NCI-H1105 (cell line): ENCODE results near the gene PUM1.

Experiments used
- DNase-seq: peaks from one replicate; lab custom pipeline; 2025; lab: John Stamatoyannopoulos, UW

PUM1 gene

DNA sequence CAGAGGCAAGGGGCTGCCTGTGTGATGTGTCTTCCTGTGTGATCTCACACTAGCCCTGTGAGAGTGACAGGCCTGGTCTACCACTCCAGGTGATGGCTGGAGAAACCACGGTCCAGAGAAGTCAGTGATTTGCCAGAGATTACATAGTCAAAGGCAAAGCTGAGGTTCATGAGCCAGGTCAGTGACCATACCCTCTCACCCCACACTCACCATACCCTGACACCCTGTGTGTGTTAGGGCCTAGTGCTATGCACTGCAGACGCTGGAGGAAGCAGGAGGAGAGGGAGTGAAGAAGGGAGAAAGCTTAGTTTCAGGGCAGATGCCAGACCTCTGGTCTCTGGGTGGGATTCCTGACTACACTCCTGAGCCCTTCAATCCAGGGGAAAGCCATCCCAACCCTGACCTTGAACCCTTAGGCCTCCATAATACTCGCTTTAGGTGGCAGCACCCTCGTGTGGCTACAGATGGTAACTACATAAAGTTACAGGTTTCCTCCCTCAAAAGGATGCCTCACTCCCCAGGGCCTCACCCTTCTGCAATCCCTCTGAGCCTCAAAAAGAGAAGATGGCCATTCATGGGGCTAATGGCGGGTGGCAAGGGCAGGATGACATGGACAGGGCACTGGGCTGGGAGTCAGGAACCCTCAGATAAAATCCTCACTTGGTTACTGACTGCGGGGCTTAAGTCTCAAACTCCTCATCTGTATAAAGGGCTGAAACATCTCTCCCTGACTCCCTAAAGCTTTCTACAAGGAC is 136.2 kb downstream of the PUM1 start:
- peak; percentile 38 for DNase-seq

GRCh38 chr1:30928789-30929134 is 136.8 kb downstream of the PUM1 start:
- DNase-seq, result no peak

DNA sequence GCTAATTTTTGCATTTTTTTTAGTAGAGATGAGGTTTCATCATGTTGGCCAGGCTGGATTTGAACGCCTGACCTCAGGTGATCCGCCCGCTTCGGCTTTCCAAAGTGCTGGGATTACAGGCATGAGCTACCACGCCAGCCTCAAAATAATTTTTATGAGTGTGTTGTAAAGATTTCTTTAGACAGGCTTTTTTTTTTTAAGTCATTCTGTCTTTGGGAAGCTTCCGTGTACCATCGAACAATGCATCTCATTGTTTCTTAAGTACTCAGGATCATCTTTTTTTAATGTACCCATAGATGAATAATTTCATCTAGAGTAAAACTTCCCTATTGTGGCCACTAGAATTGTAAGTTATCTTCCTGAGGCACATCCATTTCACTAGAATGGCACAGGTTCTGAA is 137.3 kb downstream of the PUM1 start:
- DNase-seq, result no peak

GRCh38 chr1:30927448-30927847 is 138.1 kb downstream of the PUM1 start:
- DNase-seq, result no peak

GRCh38 chr1:30923597-30923996 is 141.9 kb downstream of the PUM1 start:
- DNase-seq, result no peak

GRCh38 chr1:30920827-30921226 is 144.7 kb downstream of the PUM1 start:
- no peak for DNase-seq

DNA sequence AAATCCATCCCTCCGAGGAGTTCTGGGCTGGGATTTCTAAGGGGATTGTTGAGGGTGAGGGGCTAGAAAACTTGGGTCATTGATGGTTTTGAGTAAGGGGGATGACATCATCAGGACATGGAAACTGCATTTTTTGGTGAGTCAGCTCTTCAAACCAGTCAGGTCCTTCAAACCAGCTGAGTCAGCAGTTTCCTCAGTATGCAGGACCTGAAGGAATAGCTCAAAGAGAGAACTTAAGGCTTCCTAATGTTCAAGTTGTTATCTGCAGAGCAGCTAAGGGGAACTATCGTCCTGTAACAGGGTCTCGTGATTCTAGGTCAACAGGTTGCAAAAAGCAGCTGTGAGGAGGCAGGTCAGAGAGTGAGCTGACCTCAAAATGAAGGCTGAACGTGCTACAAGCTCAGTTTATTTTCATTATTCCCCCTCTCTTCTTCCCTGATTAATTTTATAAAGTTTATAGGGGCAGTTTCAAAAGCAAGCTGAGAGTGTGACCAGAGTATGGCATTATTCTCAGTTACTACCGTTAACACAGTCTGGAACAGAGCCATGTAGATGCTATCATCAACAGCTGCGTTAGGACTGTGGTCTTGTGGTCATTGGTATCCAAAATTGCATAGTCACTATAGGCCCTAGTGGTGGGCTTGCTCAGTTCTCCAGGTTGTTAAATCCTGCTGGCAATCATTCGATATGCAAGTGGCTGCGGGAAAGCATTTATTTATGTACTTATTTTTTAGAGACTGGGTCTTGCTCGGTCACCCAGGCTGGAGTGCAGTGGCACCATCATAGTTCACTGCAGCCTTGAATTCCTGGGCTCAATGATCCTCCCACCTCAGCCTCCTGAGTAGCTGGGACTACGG is 146.3 kb downstream of the PUM1 start:
- DNase-seq, result no peak

- DNase-seq, result no peak
These were observed 149.2 kb downstream of the PUM1 start for GRCh38 chr1:30916296-30916695.

DNA sequence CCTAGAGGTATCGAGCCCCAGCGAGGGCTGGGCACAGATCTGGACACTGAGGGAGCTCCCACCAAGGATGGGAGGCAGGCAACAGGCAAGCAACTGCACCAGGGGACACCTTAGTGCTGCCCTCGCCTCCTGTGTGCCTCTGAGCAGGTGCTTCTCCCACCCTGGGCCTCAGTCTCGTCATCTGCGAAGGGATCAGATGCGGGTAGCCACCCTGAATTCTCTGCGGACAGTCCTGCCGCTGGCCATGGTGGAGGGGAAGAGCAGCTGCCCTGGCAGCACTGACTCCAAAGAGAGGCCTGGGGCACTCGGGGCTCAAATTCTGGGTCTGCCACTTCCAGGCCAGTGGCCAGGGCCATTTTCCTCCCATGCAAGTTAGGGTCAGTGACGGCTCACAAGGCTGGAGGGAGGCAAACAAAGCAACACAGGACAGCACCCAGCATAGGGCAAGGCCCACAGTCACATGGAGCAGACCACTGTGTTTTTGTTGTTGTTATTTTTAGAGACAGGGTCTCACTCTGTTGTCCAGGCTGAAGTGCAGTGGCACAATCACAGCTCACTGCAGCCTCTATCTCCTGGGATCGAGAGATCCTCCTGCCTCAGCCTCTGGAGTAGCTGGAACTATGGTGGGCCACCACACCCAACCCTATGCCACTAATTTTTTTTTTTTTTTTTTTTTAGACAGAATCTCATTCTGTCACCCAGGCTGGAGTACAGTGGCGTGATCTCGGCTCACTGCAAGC is 149.9 kb downstream of the PUM1 start:
- DNase-seq, result no peak

DNA sequence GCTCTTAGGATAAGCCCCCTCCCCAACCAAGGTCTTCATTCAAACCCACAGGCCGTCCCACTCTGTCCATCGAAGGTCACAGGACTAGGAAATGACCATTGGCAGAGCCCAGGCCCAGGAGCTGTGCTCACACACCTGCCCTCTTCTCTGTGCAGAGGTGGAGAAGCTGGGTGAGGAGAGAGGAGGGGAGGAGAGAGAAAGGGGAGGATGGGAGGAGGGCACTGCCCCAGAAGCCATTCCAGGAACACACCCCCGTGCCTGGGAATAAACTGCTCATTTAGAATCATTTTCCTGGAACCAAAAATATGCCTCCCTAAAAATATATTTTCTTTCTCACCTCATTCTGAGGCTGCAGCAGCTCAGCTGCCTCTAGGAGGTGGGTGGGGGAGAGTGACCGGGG is 150.6 kb downstream of the PUM1 start:
- DNase-seq, result no peak

GRCh38 chr1:30914587-30914922 is 151.0 kb downstream of the PUM1 start:
- no peak for DNase-seq

GRCh38 chr1:30912913-30913652 is 152.4 kb downstream of the PUM1 start:
- no peak for DNase-seq

DNA sequence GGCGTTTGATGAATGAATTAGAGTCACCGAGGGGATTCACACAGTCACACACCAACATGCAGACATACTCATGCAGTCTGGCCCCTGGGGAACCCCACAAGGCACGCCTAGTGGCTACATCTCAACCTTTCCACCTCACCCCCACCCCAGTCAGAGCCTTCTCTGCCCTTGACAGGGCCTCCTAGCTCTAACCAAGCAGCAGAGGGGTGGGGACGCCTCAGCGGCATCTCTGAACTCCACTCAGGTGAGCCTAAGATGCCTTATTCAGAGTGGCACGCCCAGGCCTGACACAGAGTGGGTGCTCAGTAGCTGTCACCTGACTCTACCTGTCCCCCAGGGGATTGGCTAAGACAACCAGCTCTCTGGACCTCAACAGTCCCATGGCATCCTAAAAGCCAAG is 153.3 kb downstream of the PUM1 start:
- no peak for DNase-seq

DNA sequence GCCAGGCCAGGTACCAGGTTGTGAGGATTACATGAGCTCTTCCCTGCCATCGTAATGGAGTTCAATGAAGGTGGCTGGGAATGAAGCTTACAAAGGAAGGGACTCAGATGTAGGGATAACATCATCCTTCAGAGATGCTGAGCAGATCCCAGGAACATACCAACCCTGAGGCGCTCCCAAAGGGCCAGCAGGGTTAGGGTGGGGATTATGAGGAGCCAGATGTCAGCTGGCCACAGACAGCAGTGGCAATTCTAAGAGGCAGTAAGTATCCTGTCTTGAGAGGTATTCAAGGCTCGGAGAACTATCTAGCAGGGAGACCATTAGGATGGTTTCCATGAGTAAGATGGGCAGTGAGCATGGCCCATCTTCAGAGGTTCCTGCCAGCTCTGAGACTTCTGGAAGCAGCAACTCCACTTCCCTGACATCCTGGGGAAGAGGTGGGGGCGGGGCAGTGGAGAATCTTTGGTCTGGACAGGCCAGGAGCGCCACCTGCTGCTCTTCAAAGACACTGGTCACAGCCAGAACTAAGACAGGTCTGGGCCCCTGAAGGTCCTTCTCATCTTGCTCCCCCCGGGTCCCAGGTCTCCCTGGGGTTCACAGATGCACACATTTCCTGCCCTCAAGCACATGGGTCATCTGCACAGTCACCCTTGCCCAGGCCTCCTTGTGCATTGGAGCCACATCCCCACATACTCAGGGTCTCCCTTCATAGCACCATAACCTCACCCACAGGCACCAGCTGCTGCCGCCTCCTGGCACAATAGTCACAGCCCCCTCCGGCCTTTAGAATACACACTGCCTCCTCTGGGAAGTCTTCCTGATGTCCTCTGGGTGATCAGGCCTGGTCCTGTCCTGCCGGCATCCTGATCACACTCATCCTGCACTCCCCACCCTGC is 154.2 kb downstream of the PUM1 start:
- peak; percentile 71 for DNase-seq

GRCh38 chr1:30909365-30910068 is 156.0 kb downstream of the PUM1 start:
- no peak for DNase-seq

GRCh38 chr1:30908696-30909364 is 156.7 kb downstream of the PUM1 start, which contains the start of gene SDC3:
Gene SDC3 (minus strand): TSS chr1:30908758. CDS start chr1:30908586, 172 bp downstream.
- DNase-seq, result no peak

GRCh38 chr1:30908316-30908695 is 157.2 kb downstream of the PUM1 start:
- no peak for DNase-seq

GRCh38 chr1:30907481-30908315 is 157.8 kb downstream of the PUM1 start:
- DNase-seq, result no peak
